GM23248 (cell line): ENCODE data around the gene OR7C1.

ENCODE experiments used
- EZH2 ChIP-seq: fragments of 200-600 bp; sonication (generic); IDR thresholded peaks from 2 replicates; pipeline ENCODE4 v1.6.1; 2018; ENCODE audit warnings: antibody characterized with exemption, mild to moderate bottlenecking; ENCODE audit not compliant: insufficient read depth, poor library complexity, severe bottlenecking
- EZH2phosphoT487 ChIP-seq: fragments of 200-600 bp; sonication (generic); IDR thresholded peaks from 2 replicates; pipeline ENCODE4 v1.6.1; 2018; ENCODE audit warnings: antibody characterized with exemption, moderate library complexity, mild to moderate bottlenecking, low read depth; ENCODE audit not compliant: insufficient read depth

- no peak for TF ChIP-seq EZH2phosphoT487
- TF ChIP-seq EZH2 = no peak
Measured at GRCh38 chr19:14774373-14774772, 60.6 kb downstream of the OR7C1 start.
